HL-60 (cell line): ENCODE results near the gene HIVEP1.

Experiments
- CTCF ChIP-seq: IDR thresholded peaks from one replicate; pipeline ENCODE4 v1.5.1; 2011; ENCODE audit warnings: low read length, control low read depth, inconsistent platforms; ENCODE audit not compliant: insufficient read depth
- GABPA ChIP-seq: IDR thresholded peaks from 2 replicates; pipeline ENCODE4 v1.6.1; 2012; ENCODE audit warnings: low read depth
- POLR2AphosphoS5 ChIP-seq: IDR thresholded peaks from 2 replicates; pipeline ENCODE4 v1.6.1; 2012; ENCODE audit warnings: low read depth
- REST ChIP-seq: IDR thresholded peaks from 2 replicates; pipeline ENCODE4 v1.6.1; 2012; ENCODE audit warnings: low read depth; ENCODE audit not compliant: insufficient replicate concordance
- SPI1 ChIP-seq: IDR thresholded peaks from 2 replicates; pipeline ENCODE4 v1.6.1; 2012; ENCODE audit warnings: low read depth, mild to moderate bottlenecking, borderline replicate concordance

- TF ChIP-seq CTCF: no peak
- TF ChIP-seq POLR2AphosphoS5: no peak
- TF ChIP-seq REST: no peak
- no peak for TF ChIP-seq SPI1
- no peak for TF ChIP-seq GABPA
Observed at GRCh38 chr6:12026120-12026519, 14.0 kb downstream of the HIVEP1 start.
